GM12892 (cell line): ENCODE measurements around the gene ZFYVE19.

Experiments used
- POLR2A ChIP-seq: IDR thresholded peaks from 2 replicates; pipeline ENCODE4 v1.6.1; 2011; ENCODE audit warnings: low read depth, low read length, control low read depth
- POLR2AphosphoS5 ChIP-seq: IDR thresholded peaks from 2 replicates; pipeline ENCODE4 v1.6.1; 2011; ENCODE audit warnings: low read depth, low read length, control low read depth

GRCh38 chr15:40787344-40787841, 19.5 kb upstream of the ZFYVE19 start:
- TF ChIP-seq POLR2A = no peak
- TF ChIP-seq POLR2AphosphoS5 = no peak
